HPDE6-E6E7 (cell line): ENCODE measurements around the gene SORL1.
"Not testable (repeated sequence)": the region's sequence is repeated elsewhere in the genome, so short reads cannot be mapped to it uniquely, and the experiment has no call there.

Experiments
- DNase-seq: peaks from one replicate; pipeline ENCODE4 v3.0.0; 2011; ENCODE audit warnings: missing footprints; ENCODE audit errors: extremely low spot score

SORL1 gene, protein sequence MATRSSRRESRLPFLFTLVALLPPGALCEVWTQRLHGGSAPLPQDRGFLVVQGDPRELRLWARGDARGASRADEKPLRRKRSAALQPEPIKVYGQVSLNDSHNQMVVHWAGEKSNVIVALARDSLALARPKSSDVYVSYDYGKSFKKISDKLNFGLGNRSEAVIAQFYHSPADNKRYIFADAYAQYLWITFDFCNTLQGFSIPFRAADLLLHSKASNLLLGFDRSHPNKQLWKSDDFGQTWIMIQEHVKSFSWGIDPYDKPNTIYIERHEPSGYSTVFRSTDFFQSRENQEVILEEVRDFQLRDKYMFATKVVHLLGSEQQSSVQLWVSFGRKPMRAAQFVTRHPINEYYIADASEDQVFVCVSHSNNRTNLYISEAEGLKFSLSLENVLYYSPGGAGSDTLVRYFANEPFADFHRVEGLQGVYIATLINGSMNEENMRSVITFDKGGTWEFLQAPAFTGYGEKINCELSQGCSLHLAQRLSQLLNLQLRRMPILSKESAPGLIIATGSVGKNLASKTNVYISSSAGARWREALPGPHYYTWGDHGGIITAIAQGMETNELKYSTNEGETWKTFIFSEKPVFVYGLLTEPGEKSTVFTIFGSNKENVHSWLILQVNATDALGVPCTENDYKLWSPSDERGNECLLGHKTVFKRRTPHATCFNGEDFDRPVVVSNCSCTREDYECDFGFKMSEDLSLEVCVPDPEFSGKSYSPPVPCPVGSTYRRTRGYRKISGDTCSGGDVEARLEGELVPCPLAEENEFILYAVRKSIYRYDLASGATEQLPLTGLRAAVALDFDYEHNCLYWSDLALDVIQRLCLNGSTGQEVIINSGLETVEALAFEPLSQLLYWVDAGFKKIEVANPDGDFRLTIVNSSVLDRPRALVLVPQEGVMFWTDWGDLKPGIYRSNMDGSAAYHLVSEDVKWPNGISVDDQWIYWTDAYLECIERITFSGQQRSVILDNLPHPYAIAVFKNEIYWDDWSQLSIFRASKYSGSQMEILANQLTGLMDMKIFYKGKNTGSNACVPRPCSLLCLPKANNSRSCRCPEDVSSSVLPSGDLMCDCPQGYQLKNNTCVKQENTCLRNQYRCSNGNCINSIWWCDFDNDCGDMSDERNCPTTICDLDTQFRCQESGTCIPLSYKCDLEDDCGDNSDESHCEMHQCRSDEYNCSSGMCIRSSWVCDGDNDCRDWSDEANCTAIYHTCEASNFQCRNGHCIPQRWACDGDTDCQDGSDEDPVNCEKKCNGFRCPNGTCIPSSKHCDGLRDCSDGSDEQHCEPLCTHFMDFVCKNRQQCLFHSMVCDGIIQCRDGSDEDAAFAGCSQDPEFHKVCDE (N-terminal part only)

DNA sequence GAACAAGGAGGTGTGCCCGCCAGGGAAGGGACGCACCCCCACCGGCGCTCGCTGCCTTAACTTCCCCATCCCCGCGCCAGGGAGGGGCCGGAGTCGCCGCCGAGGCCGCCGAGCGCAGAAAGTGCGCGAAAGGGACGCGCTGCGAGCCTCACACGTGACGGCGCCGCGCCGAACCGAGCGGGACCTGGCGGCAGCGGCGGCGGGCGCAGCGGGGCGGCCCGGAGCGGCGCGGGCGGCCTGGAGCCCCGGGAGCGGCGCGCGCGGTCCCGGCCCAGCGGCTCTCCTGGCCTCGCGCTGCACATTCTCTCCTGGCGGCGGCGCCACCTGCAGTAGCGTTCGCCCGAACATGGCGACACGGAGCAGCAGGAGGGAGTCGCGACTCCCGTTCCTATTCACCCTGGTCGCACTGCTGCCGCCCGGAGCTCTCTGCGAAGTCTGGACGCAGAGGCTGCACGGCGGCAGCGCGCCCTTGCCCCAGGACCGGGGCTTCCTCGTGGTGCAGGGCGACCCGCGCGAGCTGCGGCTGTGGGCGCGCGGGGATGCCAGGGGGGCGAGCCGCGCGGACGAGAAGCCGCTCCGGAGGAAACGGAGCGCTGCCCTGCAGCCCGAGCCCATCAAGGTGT is at the start of gene SORL1:
TSS of gene SORL1 (plus strand) at position 329 of the 623 bp plus-strand sequence. CDS start at position 347, 18 bp downstream.
- DNase-seq, result peak; percentile 56

DNA sequence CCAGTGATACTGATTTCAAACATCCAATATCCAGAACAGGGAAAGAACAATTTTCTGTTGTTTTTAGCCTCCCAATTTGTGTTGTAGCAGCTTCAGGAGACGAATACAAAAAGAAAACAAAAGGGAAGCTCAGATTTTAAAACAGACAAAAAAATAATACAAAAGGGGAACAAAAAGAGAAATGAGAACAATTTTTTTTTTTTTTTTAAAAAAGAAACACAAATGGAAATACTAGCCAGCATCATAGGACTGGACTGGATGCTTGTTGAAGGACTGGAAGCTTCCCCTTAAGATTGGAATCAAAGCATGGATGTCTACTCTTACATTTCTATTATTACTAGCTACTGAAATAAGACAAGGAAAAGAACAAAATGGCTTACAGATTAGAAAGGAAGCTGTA is 46.5 kb upstream of the SORL1 start:
- no peak for DNase-seq

DNA sequence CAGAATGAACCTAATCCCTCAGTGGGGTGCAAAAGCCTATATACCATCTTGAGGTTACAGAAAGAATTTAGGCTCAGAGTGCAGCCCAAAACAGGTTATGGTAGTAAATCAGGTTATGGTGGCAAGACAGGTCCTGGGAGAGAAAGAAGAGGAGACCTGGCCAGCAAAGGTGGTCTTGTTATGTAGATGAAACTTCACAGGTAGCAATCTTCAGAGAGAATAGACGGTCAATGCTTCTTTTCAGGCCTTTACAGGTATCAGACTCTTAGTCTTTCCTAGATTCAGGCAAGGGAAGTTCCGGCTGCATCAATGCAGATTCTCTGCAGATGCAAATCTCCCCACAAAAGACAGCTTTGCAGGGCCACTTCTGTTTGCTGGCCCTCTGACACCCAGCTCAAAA is 45.8 kb upstream of the SORL1 start:
- DNase-seq, result no peak

DNA sequence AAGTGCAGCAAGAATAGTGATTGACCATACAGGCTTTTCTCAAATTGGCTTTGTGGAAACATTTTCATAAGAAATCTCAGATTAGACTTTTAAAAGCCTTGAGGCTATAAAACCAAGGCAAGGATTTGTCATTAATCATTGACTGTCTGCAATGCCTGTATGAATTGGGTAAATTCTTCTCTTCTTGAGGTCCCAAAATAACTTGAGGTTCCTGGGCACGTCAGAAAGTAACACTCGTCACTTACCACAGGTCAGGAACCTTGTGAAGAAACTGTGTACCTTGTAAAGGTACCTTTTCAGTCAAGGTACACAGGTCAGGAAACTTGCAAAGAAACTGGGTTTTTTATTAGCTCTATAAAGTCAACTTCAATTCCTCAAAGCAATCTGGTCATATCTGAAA is 43.3 kb upstream of the SORL1 start:
- no peak for DNase-seq

DNA sequence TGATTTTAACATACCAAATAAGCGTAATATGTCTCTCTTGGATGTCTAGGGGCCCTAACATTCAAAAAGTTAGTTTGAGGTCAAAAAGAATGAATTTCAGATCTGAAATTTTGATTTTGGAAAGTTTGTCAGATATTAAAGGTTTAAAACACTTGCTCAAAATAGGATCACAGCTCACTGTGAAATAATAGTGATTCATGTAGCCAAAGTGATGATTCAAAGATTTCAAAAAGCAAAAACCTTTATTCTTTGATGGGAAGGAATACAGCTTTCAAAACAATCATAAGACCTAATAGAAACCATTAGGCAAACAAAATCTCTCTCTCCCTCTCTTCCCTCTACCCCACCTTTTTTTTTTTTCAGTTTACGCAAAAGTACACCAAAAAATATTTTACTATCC is 42.1 kb upstream of the SORL1 start:
- DNase-seq, result not testable (repeated sequence)

DNA sequence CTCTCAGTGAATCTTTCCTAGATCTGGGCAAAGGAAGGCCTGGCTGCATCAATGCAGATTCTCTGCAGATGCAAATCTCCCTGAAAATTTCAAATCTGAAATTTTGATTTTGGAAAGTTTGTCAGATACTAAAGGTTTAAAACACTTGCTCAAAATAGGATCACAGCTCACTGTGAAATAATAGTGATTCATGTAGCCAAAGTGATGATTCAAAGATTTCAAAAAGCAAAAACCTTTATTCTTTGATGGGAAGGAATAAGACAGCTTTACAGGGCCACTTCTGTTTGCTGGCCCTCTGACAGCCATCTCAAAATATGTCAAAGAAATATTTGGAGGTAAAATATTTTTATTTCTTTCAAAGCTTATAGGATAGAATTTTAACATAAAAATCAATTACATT is 40.8 kb upstream of the SORL1 start:
- not testable (repeated sequence) for DNase-seq

DNA sequence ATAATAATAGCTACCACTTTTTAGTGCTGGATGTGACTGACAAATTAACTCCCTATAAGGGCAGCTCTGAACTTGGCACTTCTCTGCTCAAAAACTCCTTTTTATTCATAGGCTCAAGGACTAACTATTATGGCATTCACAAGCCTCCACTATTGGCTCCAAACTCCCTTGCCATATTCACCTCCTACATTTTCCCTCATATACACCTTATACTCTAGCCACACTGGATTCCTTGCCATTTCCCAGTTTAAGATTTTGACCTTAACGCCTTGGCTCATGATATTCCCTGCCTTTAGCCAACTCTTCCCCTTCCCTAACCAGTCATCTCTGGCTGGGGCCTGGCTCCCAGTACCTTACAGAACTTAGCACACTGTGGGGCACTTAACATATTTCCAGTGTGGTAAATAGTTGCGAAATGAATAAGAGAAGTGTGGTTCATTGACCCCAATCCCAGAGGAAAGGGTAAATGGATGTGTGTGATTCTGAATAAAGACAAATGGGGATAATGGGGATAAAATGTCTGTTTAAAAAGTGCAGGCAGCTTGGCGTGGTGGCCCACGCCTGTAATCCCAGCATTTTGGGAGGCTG is 40.0 kb upstream of the SORL1 start:
- no peak for DNase-seq

DNA sequence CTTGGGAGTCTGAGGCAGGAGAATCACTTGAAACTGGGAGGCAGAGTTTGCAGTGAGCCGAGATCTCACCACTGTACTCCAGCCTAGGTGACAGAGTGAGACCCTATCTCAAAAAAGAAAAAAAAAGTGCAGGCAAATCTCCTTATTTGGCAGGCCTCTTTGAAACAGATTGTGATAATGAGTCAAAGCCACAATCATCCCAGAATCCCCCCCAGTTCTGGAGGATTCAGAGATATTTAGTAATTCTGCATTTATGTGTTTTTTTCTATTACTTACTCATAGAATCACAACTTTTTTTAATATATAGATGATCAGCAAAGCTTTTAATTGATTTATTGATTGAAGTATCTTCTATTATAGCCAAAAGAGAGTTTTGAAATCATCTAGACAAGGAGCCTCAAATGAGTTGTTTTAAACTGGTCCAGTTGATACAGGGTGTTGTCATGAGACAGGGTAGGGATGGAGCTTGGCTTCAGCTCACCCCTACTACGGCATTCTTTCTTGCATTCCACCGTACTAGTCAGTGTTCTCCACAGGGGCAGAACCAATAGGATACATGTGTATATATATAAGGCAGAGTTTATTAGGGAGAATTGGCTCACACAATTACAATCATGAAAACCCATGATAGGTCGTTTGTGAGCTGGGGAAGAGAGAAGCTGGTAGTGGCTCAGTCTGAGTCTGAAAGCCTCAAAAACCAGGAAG is 39.3 kb upstream of the SORL1 start:
- DNase-seq, result no peak

DNA sequence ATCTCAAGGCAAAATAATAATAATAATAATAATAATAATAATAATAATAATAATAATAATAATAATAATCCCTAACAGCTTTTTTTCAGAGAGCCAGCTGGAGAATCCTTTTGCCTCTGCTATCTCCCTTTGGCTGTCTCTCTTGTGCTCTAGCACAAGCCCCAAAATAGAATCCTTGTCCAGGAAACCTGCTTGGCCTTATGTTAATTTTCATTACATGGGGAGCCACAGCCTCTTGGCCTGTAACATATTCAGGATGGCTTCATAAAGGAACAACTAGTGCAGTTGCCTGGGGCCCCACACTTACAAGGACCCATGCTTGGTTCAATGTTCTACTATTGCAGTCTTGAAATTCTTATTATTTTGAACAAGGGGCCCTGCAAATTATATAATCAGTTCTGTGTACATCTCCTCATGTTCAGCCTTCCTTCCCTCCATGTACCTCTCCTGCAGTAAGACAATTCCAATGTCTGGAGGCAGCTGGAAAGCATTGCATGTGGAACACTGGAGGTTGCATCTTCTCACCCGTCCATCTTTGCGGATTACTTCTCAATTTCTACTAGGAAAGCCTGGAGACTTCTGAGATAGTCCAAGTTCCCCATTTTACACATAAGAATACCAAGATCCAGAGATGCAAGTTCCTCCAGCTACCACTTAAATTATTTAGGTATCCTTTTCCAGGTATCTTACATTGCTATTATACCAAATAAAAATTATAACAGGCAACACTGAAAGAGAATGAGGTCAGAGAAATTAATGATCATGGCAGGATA is 37.8 kb upstream of the SORL1 start:
- no peak for DNase-seq

DNA sequence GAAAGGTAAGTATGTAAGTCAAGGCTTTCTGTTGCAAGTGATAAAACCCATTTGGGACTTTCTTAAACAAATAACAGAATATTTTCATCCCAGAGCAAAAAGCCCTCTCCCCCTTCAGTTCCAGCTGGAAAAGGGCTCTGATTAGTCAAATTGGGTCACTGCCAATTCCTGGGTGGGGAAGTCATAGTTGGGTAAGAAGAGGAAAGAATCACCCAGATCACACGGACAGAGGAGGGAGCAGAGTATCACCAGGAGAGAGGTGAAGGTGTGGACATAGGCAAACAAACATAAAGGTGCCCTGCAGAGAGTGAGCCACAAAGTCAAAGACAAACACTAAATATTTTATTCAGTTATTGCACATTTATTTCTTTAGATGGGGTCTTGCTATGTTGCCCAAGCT is 36.3 kb upstream of the SORL1 start:
- peak; percentile 14 for DNase-seq

DNA sequence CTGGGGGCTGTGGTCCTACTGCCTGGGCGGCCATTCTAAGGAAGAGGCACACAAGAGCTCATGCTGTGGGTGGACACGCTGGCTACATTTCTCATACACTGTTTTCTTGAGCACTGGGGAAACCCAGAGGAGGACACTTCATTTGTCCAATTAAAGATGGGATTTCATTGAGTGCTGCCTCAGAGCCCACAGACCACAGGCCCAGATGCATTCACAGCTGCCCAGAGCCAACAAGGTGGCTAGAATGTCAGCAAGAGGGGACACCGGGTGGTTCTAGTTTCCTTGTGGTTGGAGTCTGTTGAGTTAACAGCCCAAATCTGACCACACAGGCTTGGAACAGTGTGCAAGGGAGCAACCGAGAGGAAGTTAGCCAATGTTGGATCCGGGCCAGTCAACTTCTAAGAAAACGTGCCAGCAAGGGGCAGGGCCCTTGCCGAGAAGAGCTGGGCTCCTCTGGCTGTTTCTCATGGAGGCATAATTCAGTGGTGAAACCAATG is 35.0 kb upstream of the SORL1 start:
- peak; percentile 13 for DNase-seq

DNA sequence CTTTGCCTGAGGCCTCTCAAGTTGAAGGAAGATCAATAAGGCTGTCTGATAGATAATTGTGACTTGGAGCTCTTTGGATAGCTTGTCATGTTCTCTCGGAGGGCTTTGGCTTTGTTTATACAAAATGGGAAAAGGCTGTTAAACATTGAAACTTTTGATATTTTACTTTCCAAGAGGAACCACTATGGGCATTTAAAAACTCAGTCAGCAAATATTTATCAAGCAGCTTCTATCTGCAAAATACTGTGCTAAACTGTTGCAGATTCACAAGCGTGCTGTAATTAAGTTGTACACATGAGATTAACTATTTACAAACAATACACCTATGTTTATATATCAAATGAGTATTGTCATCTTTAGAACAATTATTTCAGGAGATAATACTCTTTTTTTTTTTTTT is 34.5 kb upstream of the SORL1 start:
- no peak for DNase-seq

DNA sequence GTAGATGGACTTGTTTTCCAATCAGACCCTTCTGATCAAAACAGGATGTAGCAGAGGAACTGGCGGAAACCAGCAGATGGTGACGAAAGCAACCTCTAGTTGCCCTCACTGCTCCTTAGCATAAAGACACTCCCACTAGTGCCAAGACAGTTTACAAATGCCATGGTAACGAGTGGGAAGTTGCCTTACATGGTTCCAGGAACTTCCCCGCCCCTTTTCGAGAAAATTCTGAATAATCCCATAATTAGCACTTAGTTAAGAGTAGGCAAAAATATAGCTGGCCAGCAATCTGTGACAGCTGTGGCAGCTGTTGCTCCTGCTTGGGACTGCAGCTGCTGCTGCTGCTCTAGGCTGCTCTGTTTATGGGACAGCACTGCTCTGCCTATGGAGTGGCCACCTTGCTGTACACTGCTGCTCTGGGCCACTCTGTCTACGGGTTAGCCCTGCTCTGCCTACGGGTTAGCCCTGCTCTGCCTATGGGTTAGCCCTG is 33.4 kb upstream of the SORL1 start:
- no peak for DNase-seq

DNA sequence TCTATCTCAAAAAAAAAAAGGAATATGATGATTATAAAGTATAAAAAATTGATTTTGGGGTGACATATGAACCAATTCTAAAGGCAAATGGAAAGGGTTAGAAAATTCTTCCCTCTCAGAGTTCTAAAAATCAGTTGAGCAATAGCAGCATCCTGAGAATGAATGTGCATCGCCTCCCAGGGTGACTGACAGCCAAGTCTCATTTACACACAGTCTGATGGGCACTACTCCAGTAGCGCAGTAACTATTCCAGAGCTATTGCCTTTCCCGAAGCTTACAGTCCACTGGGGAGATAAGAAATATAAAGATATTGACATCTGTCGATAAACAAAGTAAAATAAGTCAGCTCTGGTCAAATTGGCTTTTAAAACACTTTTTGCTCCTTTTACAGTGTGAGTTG is 32.3 kb upstream of the SORL1 start:
- no peak for DNase-seq

DNA sequence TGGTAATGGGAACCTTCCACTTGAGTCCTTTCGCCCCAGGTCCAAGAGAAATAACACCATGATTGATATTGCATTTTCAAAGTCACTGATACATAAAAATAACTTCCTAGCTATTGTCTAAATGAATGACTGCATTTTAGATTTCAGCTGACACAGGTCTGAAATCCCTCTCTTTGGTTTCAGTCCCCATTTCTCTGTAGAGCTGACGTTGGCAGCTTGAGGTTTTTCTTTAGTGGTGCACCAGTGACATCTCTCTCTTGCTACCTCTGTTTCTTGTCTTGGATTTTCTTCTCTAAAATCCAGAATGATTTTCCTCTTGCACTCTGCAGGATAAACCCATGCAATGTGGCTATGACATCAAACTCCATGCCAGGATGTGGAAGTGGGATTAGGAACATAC is 31.7 kb upstream of the SORL1 start:
- DNase-seq, result no peak

DNA sequence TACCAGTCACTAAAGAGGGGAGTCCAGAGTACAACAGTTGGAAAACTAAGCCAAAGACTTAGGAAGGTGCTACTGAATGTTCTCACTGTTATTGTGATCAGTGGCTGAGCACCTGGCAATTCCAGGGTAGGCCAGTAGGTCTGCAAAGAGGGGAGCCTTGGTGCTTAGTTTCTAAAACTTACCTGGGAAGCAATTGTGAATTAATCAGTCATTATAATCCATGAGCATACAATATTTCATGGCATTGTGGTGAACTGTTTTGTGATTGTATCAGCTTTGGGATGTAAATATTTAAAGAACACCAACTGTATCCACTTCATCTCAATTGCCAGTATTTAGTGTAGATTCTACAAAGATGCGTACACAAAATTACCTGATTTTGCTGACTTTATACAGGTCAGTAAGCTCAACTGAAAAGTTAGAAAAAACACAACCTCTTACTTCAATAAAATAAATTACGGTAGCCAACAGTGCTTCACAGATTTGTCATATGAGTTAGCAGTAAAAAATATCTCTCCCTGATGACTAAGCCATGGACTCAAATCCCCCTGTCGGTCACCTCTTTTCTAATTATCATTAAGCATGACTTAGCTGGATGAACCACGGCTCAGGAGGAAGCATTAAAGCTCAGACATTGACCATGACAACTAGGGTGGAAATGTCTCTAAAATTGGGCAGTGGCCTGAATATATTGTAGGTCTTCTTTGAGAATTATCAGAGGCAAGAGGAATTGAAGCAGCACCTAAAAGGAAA is 30.8 kb upstream of the SORL1 start:
- DNase-seq, result no peak

DNA sequence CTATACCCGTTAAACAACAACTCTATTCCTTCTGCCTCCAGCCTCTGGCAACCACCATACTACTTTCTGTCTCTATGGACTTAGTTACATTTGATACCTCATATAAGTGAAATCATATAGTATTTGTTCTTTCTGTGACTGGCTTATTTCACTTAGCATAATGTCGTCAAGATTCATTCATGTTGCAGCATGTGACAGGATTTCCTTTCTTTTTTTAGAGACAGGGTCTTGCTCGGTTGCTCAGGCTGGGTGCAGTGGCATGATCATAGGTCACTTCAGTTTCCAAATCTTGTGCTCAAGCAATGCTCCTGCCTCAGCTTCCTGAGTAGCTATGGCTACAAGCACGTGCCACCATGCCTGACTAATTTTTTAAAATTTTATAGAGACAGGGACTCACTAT is 29.4 kb upstream of the SORL1 start:
- DNase-seq, result no peak

DNA sequence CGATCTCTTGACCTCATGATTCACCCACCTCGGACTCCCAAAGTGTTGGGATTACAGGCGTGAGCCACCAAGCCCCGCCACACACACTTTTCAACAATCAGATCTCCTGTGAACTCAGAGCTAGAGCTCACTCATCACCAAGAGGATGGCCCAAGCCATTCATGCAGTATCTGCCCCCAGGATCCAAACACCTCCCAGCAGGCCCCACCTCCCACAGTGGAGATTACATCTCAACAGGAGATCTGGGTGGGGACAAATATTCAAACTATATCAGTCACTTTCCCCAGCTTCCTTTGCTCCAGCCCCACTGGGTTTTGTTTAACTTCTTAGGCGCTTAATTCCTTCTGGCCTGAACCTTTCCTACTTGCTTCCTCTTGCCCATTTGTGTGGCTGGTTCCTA is 26.3 kb upstream of the SORL1 start:
- DNase-seq, result no peak
